ENCODE results near the gene CAP2.

The CAP2 gene

DNA sequence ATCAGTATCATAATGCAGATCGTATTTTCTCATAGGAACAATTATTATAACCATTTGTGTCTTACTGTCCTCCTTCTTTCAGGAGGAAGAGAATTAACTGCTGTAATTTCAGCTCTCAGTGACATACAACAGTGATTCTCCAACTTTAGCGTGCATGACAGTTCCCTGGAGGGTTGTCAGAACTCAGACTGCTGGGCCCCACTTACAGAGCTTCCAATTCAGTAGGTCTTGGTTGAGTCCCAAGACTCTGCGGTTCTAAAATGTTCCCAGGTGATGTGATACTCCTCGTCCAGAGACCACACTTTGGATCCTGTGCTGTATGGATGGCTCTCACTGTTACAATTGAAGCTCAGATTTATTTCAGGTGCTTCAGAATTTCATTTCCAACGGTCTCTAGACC lies 72.8 kb downstream of the CAP2 start:
- Histone ChIP-seq H3K4me1 (ENCODE audit: insufficient read depth, insufficient read length) (no peaks in the 10 kb centered on the region), H3K9me3 (ENCODE audit: insufficient read depth, low read length) (no peaks in the 10 kb centered on the region), H3K27me3 (ENCODE audit: insufficient read depth, insufficient read length) (no peaks in the 10 kb centered on the region), H3K9ac (ENCODE audit: insufficient read length, low read depth) (no peak overlapping the region), H3K36me3 (ENCODE audit: insufficient read depth, insufficient read length, low read length) (peaks cover 67% of the 10 kb centered on the region), H3K4me3 (ENCODE audit: insufficient read length, low read depth) (no peak overlapping the region)
- TF ChIP-seq YY1 (IDR thresholded peaks at IDR 0.05; ENCODE audit: insufficient read depth, insufficient read length) (no peak), SUZ12 (IDR thresholded peaks at IDR 0.05; ENCODE audit: extremely low read depth, insufficient read depth, insufficient read length) (no peak), ZNF274 (IDR thresholded peaks at IDR 0.05; ENCODE audit: low read depth, low read length) (no peak)
- DNase-seq (ENCODE audit: low read depth, low spot score), result no peak

DNA sequence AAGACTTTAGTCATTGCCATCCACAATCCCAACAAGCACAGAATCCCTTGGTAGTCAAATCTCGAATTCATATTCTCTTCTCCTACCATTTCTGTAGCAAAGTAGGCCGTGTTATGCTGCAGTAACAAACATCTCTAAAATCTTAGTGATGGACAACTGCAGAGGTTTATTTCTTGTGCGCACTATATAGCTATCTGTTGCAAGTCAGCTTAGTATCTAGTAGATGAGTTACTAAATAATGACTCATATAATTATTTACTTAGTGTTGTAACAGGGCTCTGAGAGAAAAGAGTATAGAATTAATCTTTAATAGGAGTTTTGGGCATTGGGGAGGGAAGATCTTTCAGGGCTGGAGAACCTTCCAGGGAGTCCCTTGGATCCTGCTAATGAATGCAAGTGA lies 73.3 kb downstream of the CAP2 start:
- H3K4me3 ChIP-seq (ENCODE audit: insufficient read length, low read depth), result no peak overlapping the region
- no peak for DNase-seq (ENCODE audit: low read depth, low spot score)
- peaks cover 67% of the 10 kb centered on the region for H3K36me3 ChIP-seq (ENCODE audit: insufficient read depth, insufficient read length, low read length)
- H3K27me3 ChIP-seq (ENCODE audit: insufficient read depth, insufficient read length), result no peaks in the 10 kb centered on the region
- H3K9me3 ChIP-seq (ENCODE audit: insufficient read depth, low read length), result no peaks in the 10 kb centered on the region
- H3K9ac ChIP-seq (ENCODE audit: insufficient read length, low read depth), result no peak overlapping the region
- no peak for TF ChIP-seq YY1 (IDR thresholded peaks at IDR 0.05; ENCODE audit: insufficient read depth, insufficient read length)
- TF ChIP-seq ZNF274 (IDR thresholded peaks at IDR 0.05; ENCODE audit: low read depth, low read length), result no peak
- TF ChIP-seq SUZ12 (IDR thresholded peaks at IDR 0.05; ENCODE audit: extremely low read depth, insufficient read depth, insufficient read length), result no peak
- no peaks in the 10 kb centered on the region for H3K4me1 ChIP-seq (ENCODE audit: insufficient read depth, insufficient read length)

DNA sequence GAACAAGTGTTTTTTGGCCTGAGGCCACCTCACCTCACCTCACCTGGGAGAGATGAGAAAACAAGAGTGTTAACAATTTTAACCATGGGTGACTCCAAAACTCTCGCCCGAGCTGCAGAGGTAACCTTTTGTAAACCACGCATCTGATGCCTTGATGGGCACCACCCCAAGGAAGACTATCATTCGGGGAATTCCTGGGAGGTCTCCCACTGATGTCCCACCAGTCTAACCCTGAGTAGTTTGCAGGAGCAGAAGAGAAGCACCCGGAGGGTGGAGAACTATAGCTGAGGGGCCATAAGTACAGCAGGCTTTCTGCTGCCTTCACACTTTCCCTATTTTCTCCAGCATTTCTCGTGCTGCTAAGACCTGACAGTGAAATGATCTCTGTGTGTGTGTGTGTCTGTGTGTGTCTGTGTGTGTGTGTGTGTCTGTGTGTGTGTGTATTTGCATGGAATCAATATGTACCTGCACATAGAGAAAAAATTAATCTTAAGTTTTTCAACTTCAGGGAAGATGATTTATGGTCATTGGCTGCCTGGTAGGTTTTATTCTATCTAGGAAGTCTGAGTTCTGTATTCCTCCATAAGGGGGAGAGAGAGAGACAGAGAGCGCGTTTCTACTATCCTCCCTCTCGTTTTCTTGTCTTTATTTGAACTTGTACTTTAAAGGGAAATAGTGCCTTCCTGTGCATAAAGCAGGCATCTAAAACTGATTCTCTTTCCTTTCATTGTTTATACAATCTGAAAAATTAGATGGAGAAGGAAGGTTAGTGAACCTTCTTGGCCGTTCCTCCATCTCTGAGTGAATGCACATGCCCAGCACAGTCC lies 75.8 kb downstream of the CAP2 start:
- Histone ChIP-seq H3K36me3 (ENCODE audit: insufficient read depth, insufficient read length, low read length) (peaks cover 49% of the 10 kb centered on the region), H3K4me3 (ENCODE audit: insufficient read length, low read depth) (no peak overlapping the region), H3K9me3 (ENCODE audit: insufficient read depth, low read length) (no peaks in the 10 kb centered on the region), H3K4me1 (ENCODE audit: insufficient read depth, insufficient read length) (no peaks in the 10 kb centered on the region), H3K27me3 (ENCODE audit: insufficient read depth, insufficient read length) (no peaks in the 10 kb centered on the region), H3K9ac (ENCODE audit: insufficient read length, low read depth) (no peak overlapping the region)
- DNase-seq (ENCODE audit: low read depth, low spot score), result no peak
- TF ChIP-seq YY1 (IDR thresholded peaks at IDR 0.05; ENCODE audit: insufficient read depth, insufficient read length), result no peak

DNA sequence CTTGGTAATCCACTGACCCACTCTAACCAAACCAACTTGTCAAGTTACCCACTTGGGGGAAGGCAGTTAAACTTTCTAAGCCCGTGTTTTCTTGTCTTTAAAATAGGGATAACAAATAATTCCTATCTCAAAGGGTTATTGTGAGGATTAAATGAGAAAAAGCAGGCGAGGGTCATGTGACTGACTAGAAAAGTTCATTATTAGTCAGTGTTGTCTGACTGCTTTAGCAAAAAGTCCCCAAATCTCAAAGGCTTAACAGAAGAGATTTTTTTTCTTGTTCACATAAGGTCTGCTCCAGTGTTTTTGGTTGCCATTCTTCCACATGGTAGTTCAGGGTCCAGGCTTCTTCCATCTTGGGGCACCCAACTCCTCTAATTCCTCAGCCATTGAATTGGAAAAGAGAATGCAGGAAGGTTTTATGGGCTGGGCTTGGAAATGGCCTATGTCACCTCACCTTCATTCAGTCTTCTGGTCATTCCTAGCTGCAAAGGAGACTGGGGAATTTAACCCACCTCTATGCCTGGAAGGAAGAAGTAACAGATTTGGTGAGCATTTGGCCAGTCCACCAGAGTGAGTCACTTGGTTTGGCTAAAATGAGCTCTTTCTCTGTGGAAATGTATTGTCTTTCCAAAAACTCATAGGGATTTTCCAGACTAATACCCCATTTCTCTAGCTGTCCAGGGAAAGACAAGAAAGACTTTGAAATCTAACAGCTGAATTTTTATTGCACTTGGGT lies 77.0 kb downstream of the CAP2 start:
- TF ChIP-seq YY1 (IDR thresholded peaks at IDR 0.05; ENCODE audit: insufficient read depth, insufficient read length), result no peak
- TF ChIP-seq ZNF274 (IDR thresholded peaks at IDR 0.05; ENCODE audit: low read depth, low read length), result no peak
- no peak for TF ChIP-seq SUZ12 (IDR thresholded peaks at IDR 0.05; ENCODE audit: extremely low read depth, insufficient read depth, insufficient read length)
- H3K27me3 ChIP-seq (ENCODE audit: insufficient read depth, insufficient read length), result no peaks in the 10 kb centered on the region
- DNase-seq (ENCODE audit: low read depth, low spot score), result no peak
- no peaks in the 10 kb centered on the region for H3K4me1 ChIP-seq (ENCODE audit: insufficient read depth, insufficient read length)
- H3K36me3 ChIP-seq (ENCODE audit: insufficient read depth, insufficient read length, low read length), result peaks cover 37% of the 10 kb centered on the region
- H3K4me3 ChIP-seq (ENCODE audit: insufficient read length, low read depth), result no peak overlapping the region
- H3K9me3 ChIP-seq (ENCODE audit: insufficient read depth, low read length), result no peaks in the 10 kb centered on the region
- H3K9ac ChIP-seq (ENCODE audit: insufficient read length, low read depth), result no peak overlapping the region

- no peak for DNase-seq (ENCODE audit: low read depth, low spot score)
- TF ChIP-seq ZNF274 (IDR thresholded peaks at IDR 0.05; ENCODE audit: low read depth, low read length), result no peak
- TF ChIP-seq SUZ12 (IDR thresholded peaks at IDR 0.05; ENCODE audit: extremely low read depth, insufficient read depth, insufficient read length), result no peak
- TF ChIP-seq YY1 (IDR thresholded peaks at IDR 0.05; ENCODE audit: insufficient read depth, insufficient read length), result no peak
- H3K27me3 ChIP-seq (ENCODE audit: insufficient read depth, insufficient read length), result no peaks in the 10 kb centered on the region
- no peaks in the 10 kb centered on the region for H3K4me1 ChIP-seq (ENCODE audit: insufficient read depth, insufficient read length)
- H3K9me3 ChIP-seq (ENCODE audit: insufficient read depth, low read length), result no peaks in the 10 kb centered on the region
- no peak overlapping the region for H3K9ac ChIP-seq (ENCODE audit: insufficient read length, low read depth)
- H3K4me3 ChIP-seq (ENCODE audit: insufficient read length, low read depth), result no peak overlapping the region
- peaks cover 32% of the 10 kb centered on the region for H3K36me3 ChIP-seq (ENCODE audit: insufficient read depth, insufficient read length, low read length)
Measured at GRCh38 chr6:17470938-17471327, 77.5 kb downstream of the CAP2 start.

- no peaks in the 10 kb centered on the region for H3K4me1 ChIP-seq (ENCODE audit: insufficient read depth, insufficient read length)
- no peak overlapping the region for H3K4me3 ChIP-seq (ENCODE audit: insufficient read length, low read depth)
- DNase-seq (ENCODE audit: low read depth, low spot score), result no peak
- no peaks in the 10 kb centered on the region for H3K9me3 ChIP-seq (ENCODE audit: insufficient read depth, low read length)
- H3K9ac ChIP-seq (ENCODE audit: insufficient read length, low read depth), result no peak overlapping the region
- TF ChIP-seq ZNF274 (IDR thresholded peaks at IDR 0.05; ENCODE audit: low read depth, low read length), result no peak
- peaks cover 18% of the 10 kb centered on the region for H3K36me3 ChIP-seq (ENCODE audit: insufficient read depth, insufficient read length, low read length)
- no peaks in the 10 kb centered on the region for H3K27me3 ChIP-seq (ENCODE audit: insufficient read depth, insufficient read length)
Measured at GRCh38 chr6:17472653-17473183, 79.3 kb downstream of the CAP2 start.

DNA sequence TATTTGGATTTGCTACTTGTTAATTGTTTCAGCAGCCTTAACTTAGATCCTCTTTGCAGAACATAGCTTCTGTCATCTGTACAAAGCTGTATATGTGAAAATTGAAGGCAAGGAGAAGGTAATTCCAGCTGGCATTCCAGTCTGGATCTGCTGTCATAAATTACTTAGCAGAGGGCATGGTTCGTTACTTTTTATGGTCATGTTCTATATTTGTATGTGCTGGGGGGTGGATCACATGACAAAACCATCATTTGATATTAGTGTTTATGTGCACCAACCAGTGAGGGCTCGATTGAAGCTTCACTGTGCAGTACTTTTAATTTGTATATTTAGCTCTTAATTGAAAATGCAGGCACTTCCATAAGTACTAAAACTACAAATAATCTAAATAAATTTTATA lies 80.2 kb downstream of the CAP2 start:
- no peaks in the 10 kb centered on the region for H3K9me3 ChIP-seq (ENCODE audit: insufficient read depth, low read length)
- no peak overlapping the region for H3K9ac ChIP-seq (ENCODE audit: insufficient read length, low read depth)
- no peak for DNase-seq (ENCODE audit: low read depth, low spot score)
- TF ChIP-seq ZNF274 (IDR thresholded peaks at IDR 0.05; ENCODE audit: low read depth, low read length) (no peak), YY1 (IDR thresholded peaks at IDR 0.05; ENCODE audit: insufficient read depth, insufficient read length) (no peak), SUZ12 (IDR thresholded peaks at IDR 0.05; ENCODE audit: extremely low read depth, insufficient read depth, insufficient read length) (no peak)
- H3K27me3 ChIP-seq (ENCODE audit: insufficient read depth, insufficient read length), result no peaks in the 10 kb centered on the region
- no peaks in the 10 kb centered on the region for H3K4me1 ChIP-seq (ENCODE audit: insufficient read depth, insufficient read length)
- H3K4me3 ChIP-seq (ENCODE audit: insufficient read length, low read depth), result no peak overlapping the region
- peaks cover 11% of the 10 kb centered on the region for H3K36me3 ChIP-seq (ENCODE audit: insufficient read depth, insufficient read length, low read length)
